Activated CD8-positive, alpha-beta T cell treated with anti-CD3 and anti-CD28 coated beads, Interleukin-2, amount 10 ng/mL, durations not matched to agents 7 days and 5 days (primary cell): ENCODE data around the gene ATP8B3. TPM values are rescaled to one million over a fixed set of nuclear protein-coding genes. Genes with fewer than 3 reads are reported as not detected.

ENCODE experiments used
- ATAC-seq: fragments of 150-1000 bp; cut with Tn5 transposase; one replicate; pipeline ENCODE4 v1.10.0; 2021; ENCODE audit warnings: moderate library complexity
- CTCF ChIA-PET: fragments of 350-600 bp; sonication (Branson Sonifier 250); formaldehyde crosslinking; loops from one replicate; lab custom pipeline; 2021; ENCODE audit warnings: antibody characterized with exemption; lab: Charles Lee
- POLR2A ChIA-PET: fragments of 350-600 bp; sonication (Branson Sonifier 250); formaldehyde crosslinking; loops from one replicate; lab custom pipeline; 2021; ENCODE audit warnings: antibody characterized with exemption; lab: Charles Lee
- DNase-seq: peaks from one replicate; pipeline ENCODE4 v3.0.0-alpha.2; 2020
- H3K27ac Mint-ChIP-seq: one replicate; pipeline ENCODE4 v1.8.0; 2021; ENCODE audit warnings: mild to moderate bottlenecking, mixed read lengths
- H3K27me3 Mint-ChIP-seq: one replicate; pipeline ENCODE4 v1.8.0; 2021; ENCODE audit warnings: low read depth, mixed read lengths
- H3K36me3 Mint-ChIP-seq: one replicate; pipeline ENCODE4 v1.8.0; 2021; ENCODE audit warnings: low read depth, mixed read lengths
- H3K4me1 Mint-ChIP-seq: one replicate; pipeline ENCODE4 v1.8.0; 2021; ENCODE audit warnings: low read depth, mixed read lengths
- H3K4me3 Mint-ChIP-seq: one replicate; pipeline ENCODE4 v1.8.0; 2021; ENCODE audit warnings: mild to moderate bottlenecking, mixed read lengths
- H3K9me3 Mint-ChIP-seq: one replicate; pipeline ENCODE4 v1.8.0; 2022; ENCODE audit warnings: mixed read lengths; ENCODE audit not compliant: insufficient read depth
- total RNA-seq, 2 experiments: library from RNA; stranded (reverse); gene quantifications; one replicate each; pipeline ENCODE4 v1.2.3, GENCODE V29; 2021

The ATP8B3 gene
- total RNA-seq, 2 experiments from 2014 or later, result 20.2 to 27.8 TPM

DNA sequence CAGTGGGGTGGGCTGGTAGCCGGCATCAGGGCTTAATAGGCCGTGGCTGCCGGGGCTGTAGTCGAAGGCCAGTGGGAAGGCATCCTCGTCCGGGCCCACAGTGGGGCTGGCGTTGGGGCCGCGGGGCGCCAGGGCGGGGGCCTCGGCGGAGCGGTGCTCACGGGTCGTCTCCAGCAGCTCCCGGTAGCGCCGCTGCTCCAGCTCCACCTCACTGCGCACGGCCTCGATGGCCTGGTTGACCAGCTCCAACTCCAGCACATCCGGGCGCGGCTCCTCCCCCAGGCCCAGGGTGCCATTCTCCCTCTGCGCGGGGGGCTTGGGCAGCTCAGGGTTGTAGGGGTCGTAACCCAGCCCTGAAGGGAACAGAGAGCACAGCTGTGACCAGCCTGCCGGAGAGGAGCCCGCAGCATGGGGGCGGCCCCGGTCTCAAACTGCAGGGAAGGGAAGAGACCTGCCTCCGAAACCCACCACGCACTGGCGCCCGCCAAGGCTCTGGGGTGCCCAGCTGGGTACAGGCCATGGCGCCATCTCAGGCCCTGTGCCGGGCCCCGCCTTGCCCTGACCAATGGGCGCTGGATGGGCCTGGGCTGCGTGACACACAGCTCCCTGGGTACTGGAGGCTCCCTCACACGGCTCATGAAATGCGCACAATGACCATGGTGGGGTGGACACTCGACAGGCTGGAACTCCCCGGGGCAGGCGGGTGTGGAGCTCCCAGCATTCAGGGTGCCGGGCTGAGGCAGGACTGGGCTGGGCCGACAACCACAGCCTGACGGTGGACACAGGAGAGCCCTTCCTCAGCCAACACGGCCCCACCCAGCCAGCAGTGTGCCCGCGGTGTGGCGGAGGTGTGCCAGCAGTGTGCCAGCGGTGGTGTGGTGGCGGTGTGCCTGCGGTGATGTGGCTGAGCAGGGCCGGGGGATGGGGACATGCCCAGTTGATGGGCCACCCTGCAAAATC, 16.5 kb upstream of the ATP8B3 start:
- ATAC-seq, result no peak
- Mint-ChIP-seq H3K36me3 (peaks cover 16% of the 10 kb centered on the region), H3K4me3 (no peak overlapping the region), H3K4me1 (peaks cover 4% of the 10 kb centered on the region), H3K27ac (no peak overlapping the region), H3K9me3 (no peaks in the 10 kb centered on the region), H3K27me3 (no peaks in the 10 kb centered on the region)
- POLR2A ChIA-PET, result no interaction called here
- DNase-seq, result no peak
- CTCF ChIA-PET, result interaction anchor here (2.1 kb wide), 1 partner anchor 9 kb away, joined by 11 read pairs; no protein-coding TSS in a partner anchor

DNA sequence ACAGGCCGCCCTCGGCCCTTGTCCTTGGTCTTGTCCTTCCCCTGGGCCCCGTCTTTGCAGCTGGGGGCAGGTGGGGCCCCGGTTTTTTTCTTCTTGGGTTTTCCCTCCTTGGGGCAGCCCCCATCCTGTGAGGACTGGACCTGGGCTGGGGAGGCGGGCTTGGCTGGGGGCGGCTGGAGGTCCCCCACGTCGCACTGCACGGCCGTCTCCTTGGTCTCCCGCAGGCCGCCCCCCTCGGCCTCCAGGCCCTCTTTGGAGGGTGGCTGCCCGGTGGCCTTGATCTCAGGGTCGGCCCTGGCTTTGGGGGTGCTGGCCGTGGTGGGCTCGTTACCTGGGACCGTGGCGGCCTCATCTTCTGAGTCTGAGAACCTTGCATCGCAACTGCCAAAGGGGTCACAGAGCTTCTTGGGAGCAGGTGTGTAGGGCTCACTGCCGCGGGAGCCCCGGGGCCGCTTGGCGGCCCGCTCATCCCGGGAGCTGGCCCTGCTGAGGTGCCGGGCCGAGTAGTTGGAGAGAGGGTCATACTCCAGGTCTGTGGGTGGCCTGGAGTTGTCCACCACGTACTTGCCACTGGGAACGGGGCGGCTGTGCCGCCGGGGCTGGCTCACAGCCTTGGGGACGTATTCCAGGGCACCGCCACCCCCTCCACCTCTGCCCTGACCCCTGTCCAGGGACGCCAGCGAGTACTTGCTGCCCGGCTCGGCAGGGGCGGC, 15.6 kb upstream of the ATP8B3 start:
- ChIA-PET CTCF (interaction anchor here (2.1 to 2.4 kb wide), 2 partner anchors 10 to 11 kb away, joined by 11 to 32 read pairs; no protein-coding TSS in a partner anchor), POLR2A (no interaction called here)
- DNase-seq, result no peak
- no peak overlapping the region for H3K4me3 Mint-ChIP-seq
- no peaks in the 10 kb centered on the region for H3K9me3 Mint-ChIP-seq
- peaks cover 16% of the 10 kb centered on the region for H3K36me3 Mint-ChIP-seq
- no peaks in the 10 kb centered on the region for H3K27me3 Mint-ChIP-seq
- H3K27ac Mint-ChIP-seq, result no peak overlapping the region
- peaks cover 4% of the 10 kb centered on the region for H3K4me1 Mint-ChIP-seq
- no peak for ATAC-seq

DNA sequence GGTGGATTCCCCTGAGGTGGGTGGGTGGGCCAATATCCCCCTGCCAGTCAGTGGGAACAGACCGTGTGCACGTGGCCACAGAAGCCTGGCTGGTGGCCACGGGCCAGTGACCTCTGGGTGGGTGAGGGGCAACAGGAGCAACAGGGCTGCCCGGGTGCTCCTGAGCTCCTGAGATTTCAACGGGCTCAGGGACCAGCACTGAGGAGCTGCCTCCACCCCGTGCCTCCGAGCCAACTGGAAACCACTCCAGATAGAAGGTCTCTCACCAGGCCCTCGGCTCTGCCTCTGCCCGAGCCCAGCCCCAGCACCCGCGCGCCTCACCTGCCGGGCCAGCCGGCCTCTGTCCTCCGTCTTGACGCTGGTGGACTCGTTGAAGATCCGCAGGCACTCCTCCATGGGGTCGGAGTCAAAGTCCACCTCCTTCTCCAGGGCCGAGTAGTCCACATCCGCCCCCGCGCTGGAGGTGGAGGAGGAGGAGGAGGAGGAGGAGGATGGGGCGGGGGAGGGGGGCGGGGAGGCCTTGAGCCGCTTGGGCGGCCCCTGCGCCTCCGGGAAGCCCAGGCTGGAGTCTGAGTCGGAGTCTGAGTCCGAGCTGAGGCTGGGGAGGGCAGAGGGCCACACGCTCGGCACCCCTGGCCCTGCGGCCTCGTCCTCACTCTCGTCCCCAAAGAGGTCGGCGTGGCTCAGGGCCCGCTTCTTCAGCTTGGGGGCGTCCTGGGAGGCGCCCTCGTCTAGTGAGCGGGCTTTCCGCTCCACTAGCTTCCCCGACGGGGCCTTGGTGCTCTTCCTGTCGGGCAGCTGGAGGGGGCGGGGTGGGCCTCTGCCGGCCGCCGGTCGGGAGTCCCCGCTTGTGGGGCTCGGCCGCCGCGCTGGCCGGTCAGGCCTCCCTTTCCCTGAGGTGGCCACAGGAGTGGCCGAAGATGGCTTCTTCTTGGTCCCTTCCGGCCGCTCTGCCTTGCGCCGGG, 14.8 kb upstream of the ATP8B3 start:
- ChIA-PET POLR2A (no interaction called here), CTCF (interaction anchor here (0.9 to 2.4 kb wide), 25 partner anchors 8 to 280 kb away, joined by 3 to 32 read pairs (median 6); partner anchors contain the start of gene MBD3)
- H3K27ac Mint-ChIP-seq, result no peak overlapping the region
- H3K27me3 Mint-ChIP-seq, result no peaks in the 10 kb centered on the region
- H3K9me3 Mint-ChIP-seq, result no peaks in the 10 kb centered on the region
- no peak overlapping the region for H3K4me3 Mint-ChIP-seq
- ATAC-seq, result no peak
- peaks cover 4% of the 10 kb centered on the region for H3K4me1 Mint-ChIP-seq
- peaks cover 16% of the 10 kb centered on the region for H3K36me3 Mint-ChIP-seq
- no peak for DNase-seq

DNA sequence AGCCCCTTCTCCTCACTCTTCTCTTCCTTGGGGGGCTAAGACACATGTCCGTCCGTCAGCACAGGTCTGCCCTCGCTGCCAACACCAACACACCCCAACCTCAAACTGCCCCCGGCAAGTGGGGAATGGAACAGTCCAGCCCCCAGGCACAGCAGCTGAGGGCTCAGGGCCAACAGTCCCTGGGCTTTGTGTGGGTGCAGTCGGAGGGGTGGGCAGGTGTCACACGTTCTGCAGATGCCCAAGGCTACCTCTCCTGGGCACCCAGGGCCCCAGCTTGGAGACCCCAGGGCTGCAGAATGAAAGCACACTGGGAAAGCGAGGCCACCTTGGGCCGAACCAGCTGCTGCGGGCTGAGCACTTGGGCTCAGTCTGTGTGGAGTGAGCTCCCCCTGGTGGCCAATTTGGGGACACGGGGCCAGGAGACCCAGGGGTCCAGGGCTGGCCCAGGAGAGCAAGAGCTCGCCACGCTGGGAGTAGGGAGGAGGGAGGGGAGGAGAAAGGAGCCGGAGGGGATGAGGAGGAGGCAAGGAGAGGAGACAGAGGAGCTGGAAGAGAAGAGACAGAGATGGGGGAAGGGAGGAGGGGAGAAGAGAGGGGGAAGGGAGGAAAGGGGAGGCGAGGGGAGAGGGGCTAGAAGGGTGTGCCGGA, 14.0 kb upstream of the ATP8B3 start:
- CTCF ChIA-PET, result interaction anchor here (0.6 to 2.4 kb wide), 26 partner anchors 8 to 280 kb away, joined by 3 to 32 read pairs (median 6); partner anchors contain the start of gene MBD3
- H3K4me1 Mint-ChIP-seq, result peaks cover 4% of the 10 kb centered on the region
- DNase-seq (peak; percentile 82), ATAC-seq (peak; percentile 83)
- H3K36me3 Mint-ChIP-seq, result peaks cover 16% of the 10 kb centered on the region
- no peak overlapping the region for H3K27ac Mint-ChIP-seq
- H3K27me3 Mint-ChIP-seq, result no peaks in the 10 kb centered on the region
- POLR2A ChIA-PET, result interaction anchor here (0.6 kb wide), 1 partner anchor 101 kb away, joined by 3 read pairs; no protein-coding TSS in a partner anchor
- H3K9me3 Mint-ChIP-seq, result no peaks in the 10 kb centered on the region
- no peak overlapping the region for H3K4me3 Mint-ChIP-seq

DNA sequence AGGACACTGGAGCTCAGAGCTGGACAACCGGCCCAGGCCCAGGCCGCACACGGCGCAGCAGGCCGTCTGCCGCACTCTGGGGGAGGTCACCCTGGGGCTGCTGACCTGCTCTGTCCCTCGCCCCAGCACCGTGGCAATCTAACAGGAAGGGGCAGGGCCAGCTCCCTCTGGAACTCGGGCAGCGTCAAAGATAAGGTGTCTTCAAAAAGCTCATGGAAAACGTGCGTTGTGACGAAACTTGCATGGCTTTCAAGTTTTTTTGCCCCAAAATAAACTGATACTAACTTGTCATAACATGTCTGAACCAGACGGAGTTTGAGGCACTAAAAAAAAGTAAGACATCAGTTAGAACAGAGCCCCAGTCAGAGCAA, 12.2 kb upstream of the ATP8B3 start:
- no peaks in the 10 kb centered on the region for H3K27me3 Mint-ChIP-seq
- peaks cover 13% of the 10 kb centered on the region for H3K36me3 Mint-ChIP-seq
- H3K9me3 Mint-ChIP-seq, result no peaks in the 10 kb centered on the region
- ChIA-PET CTCF (interaction anchor here (1.3 kb wide), 1 partner anchor 13 kb away, joined by 3 read pairs; no protein-coding TSS in a partner anchor), POLR2A (no interaction called here)
- ATAC-seq, result no peak
- H3K4me3 Mint-ChIP-seq, result no peak overlapping the region
- no peak for DNase-seq
- no peak overlapping the region for H3K27ac Mint-ChIP-seq
- H3K4me1 Mint-ChIP-seq, result peaks cover 4% of the 10 kb centered on the region

DNA sequence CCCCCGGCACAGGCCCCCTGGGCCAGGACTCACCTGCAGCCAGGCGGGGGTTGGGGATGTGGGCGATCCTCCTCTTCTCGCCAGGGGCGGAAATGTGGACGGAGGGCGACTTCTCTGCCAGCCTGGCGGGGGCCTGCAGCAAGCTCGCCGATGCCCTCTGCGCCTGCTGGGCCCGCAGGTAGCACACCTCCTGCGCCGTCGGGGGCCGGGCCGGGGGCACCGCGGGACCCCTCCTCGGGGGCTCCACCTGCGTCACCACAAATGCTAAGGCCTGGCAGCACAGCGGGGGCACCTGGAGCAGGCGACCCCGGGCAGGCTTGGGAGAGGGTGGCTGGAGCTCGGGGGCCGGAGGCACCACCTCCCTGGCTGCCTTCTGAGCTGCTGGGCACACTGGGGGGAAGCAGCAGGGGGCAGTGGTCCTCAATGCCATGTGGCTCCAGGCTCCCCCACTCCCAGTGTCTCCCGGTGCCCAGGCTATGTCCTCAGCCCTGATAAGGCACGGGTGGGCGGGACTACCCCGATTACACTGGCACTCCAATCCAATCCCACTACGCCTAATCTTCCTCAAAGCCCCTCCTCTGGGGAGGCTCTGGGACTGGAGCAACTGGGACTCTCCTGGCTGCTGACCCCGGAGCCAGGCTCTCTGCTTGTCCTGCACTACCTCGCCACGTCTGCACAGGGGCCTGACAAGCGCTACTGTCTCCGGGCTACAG, 11.6 kb upstream of the ATP8B3 start:
- DNase-seq, result no peak
- H3K27ac Mint-ChIP-seq, result no peak overlapping the region
- no peak for ATAC-seq
- ChIA-PET CTCF (interaction anchor here (1.3 kb wide), 1 partner anchor 14 kb away, joined by 3 read pairs; no protein-coding TSS in a partner anchor), POLR2A (no interaction called here)
- H3K36me3 Mint-ChIP-seq, result peaks cover 13% of the 10 kb centered on the region
- H3K9me3 Mint-ChIP-seq, result no peaks in the 10 kb centered on the region
- H3K4me1 Mint-ChIP-seq, result peaks cover 4% of the 10 kb centered on the region
- no peaks in the 10 kb centered on the region for H3K27me3 Mint-ChIP-seq
- H3K4me3 Mint-ChIP-seq, result no peak overlapping the region

DNA sequence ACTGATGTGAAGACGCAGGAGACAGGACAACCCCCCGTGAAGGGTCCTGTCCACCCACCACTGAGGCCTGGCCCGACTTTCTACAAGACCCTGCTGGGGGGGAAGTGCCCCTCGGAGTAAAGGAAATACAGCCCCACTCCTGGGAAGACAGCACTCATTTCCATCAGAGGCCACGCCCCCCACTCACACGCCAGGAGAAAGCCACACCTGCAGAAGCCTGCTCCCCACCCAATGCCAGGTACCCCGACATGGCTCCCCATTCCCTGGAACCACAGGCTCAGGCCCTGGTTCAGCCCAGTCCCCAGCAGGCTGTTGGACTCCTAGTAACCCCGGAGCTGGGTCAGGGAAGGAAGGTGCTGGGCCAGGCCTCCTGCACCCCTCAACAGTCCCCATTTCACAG, 10.9 kb upstream of the ATP8B3 start:
- Mint-ChIP-seq H3K4me1 (peaks cover 4% of the 10 kb centered on the region), H3K27me3 (no peaks in the 10 kb centered on the region), H3K9me3 (no peaks in the 10 kb centered on the region), H3K27ac (no peak overlapping the region), H3K4me3 (no peak overlapping the region), H3K36me3 (peaks cover 15% of the 10 kb centered on the region)
- ATAC-seq (no peak), DNase-seq (no peak)
- ChIA-PET CTCF (no interaction called here), POLR2A (no interaction called here)

DNA sequence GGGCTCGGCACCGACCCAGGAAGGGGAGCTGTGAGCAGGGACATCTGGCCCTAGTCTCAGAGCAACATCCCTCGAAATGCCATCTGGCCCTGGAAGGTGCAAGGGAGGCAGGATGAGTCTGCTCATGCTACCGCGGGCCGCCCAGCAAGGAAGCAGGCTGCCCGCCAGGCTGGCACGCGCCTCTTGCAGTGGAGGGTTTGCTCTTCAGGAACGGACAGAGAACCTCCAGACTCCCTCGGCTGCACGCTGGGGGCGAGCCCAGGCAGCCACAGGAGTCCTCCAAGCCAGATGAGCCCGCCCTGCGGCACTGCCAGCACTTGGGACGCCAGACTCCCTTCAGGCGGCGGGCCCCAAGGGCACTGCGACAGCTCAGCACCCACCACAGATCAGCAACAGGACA, 10.1 kb upstream of the ATP8B3 start:
- H3K4me3 Mint-ChIP-seq, result no peak overlapping the region
- ChIA-PET CTCF (no interaction called here), POLR2A (no interaction called here)
- H3K4me1 Mint-ChIP-seq, result peaks cover 4% of the 10 kb centered on the region
- H3K36me3 Mint-ChIP-seq, result peaks cover 17% of the 10 kb centered on the region
- ATAC-seq (no peak), DNase-seq (no peak)
- H3K27me3 Mint-ChIP-seq, result no peaks in the 10 kb centered on the region
- no peaks in the 10 kb centered on the region for H3K9me3 Mint-ChIP-seq
- H3K27ac Mint-ChIP-seq, result no peak overlapping the region

DNA sequence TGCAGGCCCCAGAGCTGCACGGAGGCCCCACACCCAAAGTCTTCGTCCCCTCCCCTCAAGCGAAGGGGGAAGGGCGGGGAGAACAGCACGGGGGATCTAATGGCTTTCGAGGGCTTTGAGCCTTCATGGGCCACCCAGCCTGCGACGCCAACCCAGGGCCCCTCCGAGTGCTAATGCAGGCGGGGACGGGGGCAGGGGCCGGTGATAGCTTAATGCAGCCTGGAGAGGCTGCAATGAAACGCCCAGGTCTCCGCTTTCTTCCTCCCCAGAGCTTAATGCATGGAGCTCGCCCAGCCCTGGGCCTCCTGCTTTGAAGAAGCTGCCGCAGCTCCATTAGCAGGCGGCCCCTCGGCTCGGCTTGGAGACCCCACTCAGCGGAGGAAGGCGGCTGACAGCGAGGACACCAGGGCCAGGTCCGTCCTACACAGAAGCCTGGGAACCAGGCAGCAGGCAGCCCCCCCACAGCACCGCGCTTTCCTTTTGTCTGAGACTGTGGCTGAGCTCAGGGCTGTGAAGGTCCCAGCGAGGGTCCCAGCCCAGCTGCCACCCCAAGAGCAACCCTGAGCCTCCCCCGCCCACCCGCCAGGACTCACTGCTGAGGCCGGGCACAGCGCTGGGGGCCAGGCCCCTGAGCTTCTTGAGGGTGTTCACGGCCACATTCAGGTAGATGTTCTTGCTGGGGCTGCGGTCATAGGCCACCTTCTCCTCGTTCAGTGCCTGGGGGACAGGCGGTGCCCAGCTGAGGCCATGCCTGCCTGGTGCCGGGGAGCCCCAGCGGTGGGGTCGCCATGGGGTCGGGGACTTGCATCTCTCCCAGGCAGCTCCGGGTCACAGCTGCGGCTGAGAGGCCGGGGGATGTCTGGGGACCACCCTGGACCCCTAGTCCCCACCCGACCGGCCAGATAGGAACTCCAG, 7.5 kb upstream of the ATP8B3 start:
- CTCF ChIA-PET, result interaction anchor here (0.6 to 1.1 kb wide), 2 partner anchors 147 to 229 kb away, joined by 3 to 4 read pairs; no protein-coding TSS in a partner anchor
- no peak overlapping the region for H3K27ac Mint-ChIP-seq

More for the DNA sequence above, 7.5 kb upstream of the ATP8B3 start:
- POLR2A ChIA-PET, result interaction anchor here (0.6 kb wide), 1 partner anchor 581 kb away, joined by 3 read pairs; no protein-coding TSS in a partner anchor
- ATAC-seq (no peak), DNase-seq (no peak)
- Mint-ChIP-seq H3K4me1 (no peaks in the 10 kb centered on the region), H3K4me3 (no peak overlapping the region), H3K27me3 (no peaks in the 10 kb centered on the region), H3K9me3 (no peaks in the 10 kb centered on the region), H3K36me3 (peaks cover 17% of the 10 kb centered on the region)
